GM12878 (cell line): ENCODE results near the gene GMPR2. TPM values are rescaled to one million over a fixed set of nuclear protein-coding genes. Genes with fewer than 3 reads are reported as not detected.

Source experiments
- ATAC-seq: fragments of 200-7000 bp; cut with Tn5 transposase; 3 replicates; pipeline ENCODE4 v1.9.1; 2020; ENCODE audit warnings: mild to moderate bottlenecking, moderate library complexity
- BruUV-seq: library from RNA; stranded (reverse); fragments of 400-500 nt; replicated peaks from 2 replicates; lab custom pipeline; 2021; lab: Mats Ljungman, UMichigan
- CTCF ChIA-PET: fragments of 300-600 bp; sonication (Branson Sonifier 250); formaldehyde crosslinking; extraction: SDS; loops from one replicate; lab custom pipeline; 2021; ENCODE audit warnings: inconsistent platforms; lab: Yijun Ruan, JAX
- POLR2A ChIA-PET: fragments of 350-600 bp; formaldehyde crosslinking; extraction: SDS; loops from one replicate; lab custom pipeline; 2021; ENCODE audit warnings: inconsistent platforms; lab: Charles Lee
- RAD21 ChIA-PET: fragments of 300-600 bp; sonication (Branson Sonifier 250); formaldehyde crosslinking; loops from one replicate; lab custom pipeline; 2023; ENCODE audit warnings: antibody characterized with exemption; ENCODE audit not compliant: unreplicated experiment; lab: Charles Lee
- SMC1A ChIA-PET: fragments of 300-600 bp; sonication (Branson Sonifier 250); formaldehyde crosslinking; loops from one replicate; lab custom pipeline; 2023; ENCODE audit not compliant: unreplicated experiment, uncharacterized antibody; lab: Charles Lee
- DNase-seq: peaks from one replicate; pipeline ENCODE4 v3.0.0-alpha.2; 2011; ENCODE audit warnings: low read depth, low spot score
- FAIRE-seq: peaks from 3 replicates; lab custom pipeline; 2011; peaks lifted over from hg19 to GRCh38; lab: Jason Lieb, UNC
- H2AFZ ChIP-seq: 2 replicates; pipeline ENCODE4 v1.6.0; 2011; ENCODE audit warnings: low read depth, low read length, control low read depth; ENCODE audit not compliant: control insufficient read depth
- H3K27ac ChIP-seq: 2 replicates; pipeline ENCODE4 v1.5.1; 2011; ENCODE audit warnings: control low read depth; ENCODE audit not compliant: control insufficient read depth, insufficient read depth
- H3K27me3 ChIP-seq, 2 experiments: replicated peaks in 1 of 2; 2 replicates each; pipeline versions ENCODE4 v1.6.0 to v1.6.1; 2011; ENCODE audit warnings: low read length in 1 of 2; ENCODE audit not compliant: control insufficient read depth in 2 of 2, insufficient read depth in 2 of 2
- H3K36me3 ChIP-seq, 2 experiments: 2 replicates each; pipeline ENCODE4 v1.5.1; 2011; ENCODE audit warnings: low read length in 1 of 2; ENCODE audit not compliant: control insufficient read depth in 2 of 2, insufficient read depth in 2 of 2
- H3K4me1 ChIP-seq: 2 replicates; pipeline ENCODE4 v1.6.1; 2011; ENCODE audit warnings: mild to moderate bottlenecking, low read length, moderate library complexity, mixed read lengths; ENCODE audit not compliant: control insufficient read depth, insufficient read depth
- H3K4me2 ChIP-seq: 2 replicates; pipeline ENCODE4 v1.6.0; 2011; ENCODE audit warnings: control low read depth; ENCODE audit not compliant: control insufficient read depth, insufficient read depth
- H3K4me3 ChIP-seq: fragments of 200-600 bp; sonication (generic); 2 replicates; pipeline ENCODE4 v1.5.1; 2016
- H3K79me2 ChIP-seq: 2 replicates; pipeline ENCODE4 v1.6.0; 2011; ENCODE audit warnings: low read length; ENCODE audit not compliant: control insufficient read depth, insufficient read depth
- H3K9ac ChIP-seq: 2 replicates; pipeline ENCODE4 v1.8.0; 2011; ENCODE audit warnings: low read length, control low read depth, mixed read lengths; ENCODE audit not compliant: control insufficient read depth, insufficient read depth
- H3K9me3 ChIP-seq: replicated peaks from 3 replicates; pipeline ENCODE4 v1.5.1; 2011; ENCODE audit warnings: mild to moderate bottlenecking, low read length; ENCODE audit not compliant: control insufficient read depth, insufficient read depth
- H4K20me1 ChIP-seq: 2 replicates; pipeline ENCODE4 v1.6.0; 2011; ENCODE audit not compliant: control insufficient read depth, insufficient read depth
- BACH1 ChIP-seq: fragments of 450-650 bp; IDR thresholded peaks from 2 replicates; pipeline ENCODE4 v1.6.1; 2017; ENCODE audit warnings: mild to moderate bottlenecking, borderline replicate concordance
- CBX5 ChIP-seq: sonication (generic); IDR thresholded peaks from 2 replicates; pipeline ENCODE4 v1.6.1; 2016; ENCODE audit warnings: low read depth, moderate library complexity, mild to moderate bottlenecking, inconsistent platforms
- CREM ChIP-seq: IDR thresholded peaks from 2 replicates; pipeline ENCODE4 v1.6.1; 2014; ENCODE audit warnings: antibody characterized with exemption, low read depth
- EGR1 ChIP-seq, 2 experiments: IDR thresholded peaks; 1 replicate in 1 of 2; 2 replicates in 1 of 2; pipeline ENCODE4 v1.6.1; 2011 to 2012; ENCODE audit warnings: low read depth in 2 of 2, low read length in 2 of 2, borderline replicate concordance in 1 of 2, mild to moderate bottlenecking in 1 of 2, moderate library complexity in 1 of 2
- ETV6 ChIP-seq, 2 experiments: fragments of 450-650 bp in 1 of 2; IDR thresholded peaks in 1 of 2; conservative IDR thresholded peaks in 1 of 2; 2 replicates each; pipeline ENCODE4 v1.6.1; 2014; ENCODE audit warnings: antibody characterized with exemption in 1 of 2, borderline replicate concordance in 1 of 2, low read depth in 1 of 2, mild to moderate bottlenecking in 1 of 2, moderate library complexity in 1 of 2
- GATAD2B ChIP-seq: fragments of 450-650 bp; conservative IDR thresholded peaks from 2 replicates; pipeline ENCODE4 v1.6.1; 2017; ENCODE audit warnings: low read depth, mild to moderate bottlenecking, moderate library complexity
- KLF5 ChIP-seq: fragments of 450-650 bp; IDR thresholded peaks from 2 replicates; pipeline ENCODE4 v1.6.1; 2014; ENCODE audit warnings: mild to moderate bottlenecking; ENCODE audit not compliant: partially characterized antibody
- MYB ChIP-seq: fragments of 150-350 bp; IDR thresholded peaks from 2 replicates; pipeline ENCODE4 v1.6.1; 2014; ENCODE audit warnings: mild to moderate bottlenecking, low read depth, low read length, borderline replicate concordance
- TARDBP ChIP-seq: IDR thresholded peaks from 2 replicates; pipeline ENCODE4 v1.6.1; 2016; ENCODE audit warnings: borderline replicate concordance
- ZNF217 ChIP-seq: fragments of 450-650 bp; IDR thresholded peaks from 2 replicates; pipeline ENCODE4 v1.6.1; 2017; ENCODE audit warnings: antibody characterized with exemption, mild to moderate bottlenecking
- WGBS: methylation state at CpG from one replicate; pipeline ENCODE4 v1.1.6; 2016; ENCODE audit warnings: low lambda C conversion rate; ENCODE audit not compliant: insufficient replicate concordance, insufficient coverage; ENCODE audit errors: missing lambda C conversion rate; 5-methylcytosine and 5-hydroxymethylcytosine counted together
- in situ Hi-C: fragments of 300-500 bp; cut with MboI; formaldehyde crosslinking; loops from 9 replicates; pipeline ENCODE4 v1.14.3; 2018; ENCODE audit warnings: mixed read lengths
- intact Hi-C: fragments of 100-400 bp; cut with micrococcal nuclease; formaldehyde crosslinking; loops from one replicate; pipeline ENCODE4 v1.14.2; 2022; ENCODE audit not compliant: unreplicated experiment
- polyA plus RNA-seq, 11 experiments: library from polyadenylated mRNA; depleted of rRNA in 4 of 11; unstranded in 6 of 11; stranded (reverse) in 5 of 11; fragments of >200 nt; fragmentation: Nextera tagmentation in 4 of 11; fragmentation: Illumina TruSeq in 1 of 11; extraction: Ambion mirVana in 4 of 11; extraction: Trizol in 1 of 11; gene quantifications; 1 replicate in 1 of 11; 2 replicates in 10 of 11; pipeline versions ENCODE4 v1.2.1 to v1.2.3, GENCODE V29; 2011 to 2016; ENCODE audit warnings: inconsistent platforms in 2 of 11, missing spikeins in 2 of 11, low read depth in 1 of 11
- total RNA-seq, 4 experiments: library from RNA; depleted of rRNA in 3 of 4; stranded (reverse); fragments of >200 nt in 3 of 4; fragmentation: Illumina TruSeq in 1 of 4; extraction: Trizol in 1 of 4; gene quantifications; 2 replicates each; pipeline versions ENCODE4 v1.2.1 to v1.2.3, GENCODE V29; 2013 to 2021
- TF ChIP-seq, protein P1 (sequence below): IDR thresholded peaks from 2 replicates; pipeline ENCODE4 v1.6.1; 2011; ENCODE audit warnings: low read depth, low read length, improper control_type of control experiment, borderline replicate concordance
- TF ChIP-seq, protein P2 (sequence below): fragments of 450-650 bp; IDR thresholded peaks from 2 replicates; pipeline ENCODE4 v1.6.1; 2016; ENCODE audit warnings: mild to moderate bottlenecking, moderate library complexity, borderline replicate concordance
- TF ChIP-seq, protein P3 (sequence below): IDR thresholded peaks from 2 replicates; pipeline ENCODE4 v1.6.1; 2011; ENCODE audit warnings: low read depth, mild to moderate bottlenecking, low read length, moderate library complexity, borderline replicate concordance; ENCODE audit errors: extremely low read depth
- TF ChIP-seq, protein P4 (sequence below): fragments of 450-650 bp; IDR thresholded peaks from 2 replicates; pipeline ENCODE4 v1.6.1; 2017; ENCODE audit warnings: mild to moderate bottlenecking, moderate library complexity

The GMPR2 gene
- total and polyA plus RNA-seq, 10 of the 15 experiments (the other 5 are each of a cell fraction or from before 2014, with no cell fraction given), result 55.1 to 80.3 (median 61.5) TPM

DNA sequence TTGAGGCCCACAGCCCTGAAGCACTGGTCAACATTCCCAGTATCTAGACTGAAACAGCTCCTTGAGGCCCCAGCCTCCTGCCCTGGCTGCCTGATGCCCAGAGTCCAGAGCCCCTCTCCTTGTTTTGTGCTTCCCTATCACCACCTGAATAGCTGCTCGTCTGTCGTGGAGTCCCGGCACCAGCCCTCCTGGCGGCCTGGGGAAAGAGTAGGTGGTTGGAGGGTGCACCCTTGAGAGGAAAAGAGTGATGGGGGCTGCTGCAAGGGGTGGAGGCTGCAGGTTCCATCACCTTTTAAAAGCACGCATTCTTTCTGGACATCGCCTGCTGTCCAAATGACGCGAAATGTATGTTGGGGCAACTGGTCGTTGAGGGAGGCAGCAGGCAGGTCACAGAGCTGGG lies 35.5 kb downstream of the GMPR2 start:
- no peaks in the 10 kb centered on the region for H4K20me1 ChIP-seq
- CTCF ChIA-PET, result interaction anchor here (1.1 to 17.1 kb wide), 2 partner anchors 23 to 29 kb away, joined by 3 to 266 read pairs; partner anchors contain the start of gene TINF2
- peaks cover 10% of the 10 kb centered on the region for H3K4me1 ChIP-seq
- H2AFZ ChIP-seq, result no peak overlapping the region
- RAD21 ChIA-PET, result interaction anchor here (0.5 kb wide), 1 partner anchor 25 kb away, joined by 3 read pairs; no protein-coding TSS in a partner anchor
- ATAC-seq, result no peak
- no peak for FAIRE-seq
- no peak overlapping the region for H3K9ac ChIP-seq
- no peak overlapping the region for H3K27ac ChIP-seq
- no peaks in the 10 kb centered on the region for H3K27me3 ChIP-seq
- POLR2A ChIA-PET, result interaction anchor here (0.6 to 10.9 kb wide), 2 partner anchors 23 to 98 kb away, joined by 3 to 171 read pairs; partner anchors contain the start of gene TINF2
- in situ Hi-C loops (no loop called here), intact Hi-C loops (no loop called here)
- DNase-seq, result no peak
- H3K79me2 ChIP-seq, result peaks cover 12% of the 10 kb centered on the region
- H3K4me3 ChIP-seq, result no peak overlapping the region
- H3K36me3 ChIP-seq, result peaks cover 3 to 18% of the 10 kb centered on the region in 2 experiments; a peak in 3 of 4 replicates
- H3K9me3 ChIP-seq, result no peaks in the 10 kb centered on the region
- SMC1A ChIA-PET, result interaction anchor here (0.9 to 1.1 kb wide), 2 partner anchors 17 to 22 kb away, joined by 3 read pairs; no protein-coding TSS in a partner anchor
- BruUV-seq, result no TSS peak
- 89% methylated on average over 9 of the region's 9 CpGs for WGBS
- H3K4me2 ChIP-seq, result no peak overlapping the region
- TF ChIP-seq GATAD2B (no peak), EGR1 (IDR thresholded peaks at IDR 0.05; ENCODE audit: borderline replicate concordance in 1 of 2, low read depth in 2 of 2, low read length in 2 of 2) (no peak), BACH1 (no peak), KLF5 (no peak), ZNF217 (no peak), TARDBP (no peak), MYB (no peak), CBX5 (no peak), CREM (no peak), ETV6 (conservative IDR thresholded peaks at IDR 0.05 in 1 of 2, IDR thresholded peaks at IDR 0.05 in 1 of 2; ENCODE audit: borderline replicate concordance in 1 of 2, low read depth in 1 of 2) (no peak)
- TF ChIP-seq, protein P1, sequence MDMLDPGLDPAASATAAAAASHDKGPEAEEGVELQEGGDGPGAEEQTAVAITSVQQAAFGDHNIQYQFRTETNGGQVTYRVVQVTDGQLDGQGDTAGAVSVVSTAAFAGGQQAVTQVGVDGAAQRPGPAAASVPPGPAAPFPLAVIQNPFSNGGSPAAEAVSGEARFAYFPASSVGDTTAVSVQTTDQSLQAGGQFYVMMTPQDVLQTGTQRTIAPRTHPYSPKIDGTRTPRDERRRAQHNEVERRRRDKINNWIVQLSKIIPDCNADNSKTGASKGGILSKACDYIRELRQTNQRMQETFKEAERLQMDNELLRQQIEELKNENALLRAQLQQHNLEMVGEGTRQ, result no peak
- TF ChIP-seq, protein P2, sequence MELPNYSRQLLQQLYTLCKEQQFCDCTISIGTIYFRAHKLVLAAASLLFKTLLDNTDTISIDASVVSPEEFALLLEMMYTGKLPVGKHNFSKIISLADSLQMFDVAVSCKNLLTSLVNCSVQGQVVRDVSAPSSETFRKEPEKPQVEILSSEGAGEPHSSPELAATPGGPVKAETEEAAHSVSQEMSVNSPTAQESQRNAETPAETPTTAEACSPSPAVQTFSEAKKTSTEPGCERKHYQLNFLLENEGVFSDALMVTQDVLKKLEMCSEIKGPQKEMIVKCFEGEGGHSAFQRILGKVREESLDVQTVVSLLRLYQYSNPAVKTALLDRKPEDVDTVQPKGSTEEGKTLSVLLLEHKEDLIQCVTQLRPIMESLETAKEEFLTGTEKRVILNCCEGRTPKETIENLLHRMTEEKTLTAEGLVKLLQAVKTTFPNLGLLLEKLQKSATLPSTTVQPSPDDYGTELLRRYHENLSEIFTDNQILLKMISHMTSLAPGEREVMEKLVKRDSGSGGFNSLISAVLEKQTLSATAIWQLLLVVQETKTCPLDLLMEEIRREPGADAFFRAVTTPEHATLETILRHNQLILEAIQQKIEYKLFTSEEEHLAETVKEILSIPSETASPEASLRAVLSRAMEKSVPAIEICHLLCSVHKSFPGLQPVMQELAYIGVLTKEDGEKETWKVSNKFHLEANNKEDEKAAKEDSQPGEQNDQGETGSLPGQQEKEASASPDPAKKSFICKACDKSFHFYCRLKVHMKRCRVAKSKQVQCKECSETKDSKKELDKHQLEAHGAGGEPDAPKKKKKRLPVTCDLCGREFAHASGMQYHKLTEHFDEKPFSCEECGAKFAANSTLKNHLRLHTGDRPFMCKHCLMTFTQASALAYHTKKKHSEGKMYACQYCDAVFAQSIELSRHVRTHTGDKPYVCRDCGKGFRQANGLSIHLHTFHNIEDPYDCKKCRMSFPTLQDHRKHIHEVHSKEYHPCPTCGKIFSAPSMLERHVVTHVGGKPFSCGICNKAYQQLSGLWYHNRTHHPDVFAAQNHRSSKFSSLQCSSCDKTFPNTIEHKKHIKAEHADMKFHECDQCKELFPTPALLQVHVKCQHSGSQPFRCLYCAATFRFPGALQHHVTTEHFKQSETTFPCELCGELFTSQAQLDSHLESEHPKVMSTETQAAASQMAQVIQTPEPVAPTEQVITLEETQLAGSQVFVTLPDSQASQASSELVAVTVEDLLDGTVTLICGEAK, result no peak
- TF ChIP-seq, protein P3, sequence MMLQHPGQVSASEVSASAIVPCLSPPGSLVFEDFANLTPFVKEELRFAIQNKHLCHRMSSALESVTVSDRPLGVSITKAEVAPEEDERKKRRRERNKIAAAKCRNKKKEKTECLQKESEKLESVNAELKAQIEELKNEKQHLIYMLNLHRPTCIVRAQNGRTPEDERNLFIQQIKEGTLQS, result no peak
- TF ChIP-seq, protein P4, sequence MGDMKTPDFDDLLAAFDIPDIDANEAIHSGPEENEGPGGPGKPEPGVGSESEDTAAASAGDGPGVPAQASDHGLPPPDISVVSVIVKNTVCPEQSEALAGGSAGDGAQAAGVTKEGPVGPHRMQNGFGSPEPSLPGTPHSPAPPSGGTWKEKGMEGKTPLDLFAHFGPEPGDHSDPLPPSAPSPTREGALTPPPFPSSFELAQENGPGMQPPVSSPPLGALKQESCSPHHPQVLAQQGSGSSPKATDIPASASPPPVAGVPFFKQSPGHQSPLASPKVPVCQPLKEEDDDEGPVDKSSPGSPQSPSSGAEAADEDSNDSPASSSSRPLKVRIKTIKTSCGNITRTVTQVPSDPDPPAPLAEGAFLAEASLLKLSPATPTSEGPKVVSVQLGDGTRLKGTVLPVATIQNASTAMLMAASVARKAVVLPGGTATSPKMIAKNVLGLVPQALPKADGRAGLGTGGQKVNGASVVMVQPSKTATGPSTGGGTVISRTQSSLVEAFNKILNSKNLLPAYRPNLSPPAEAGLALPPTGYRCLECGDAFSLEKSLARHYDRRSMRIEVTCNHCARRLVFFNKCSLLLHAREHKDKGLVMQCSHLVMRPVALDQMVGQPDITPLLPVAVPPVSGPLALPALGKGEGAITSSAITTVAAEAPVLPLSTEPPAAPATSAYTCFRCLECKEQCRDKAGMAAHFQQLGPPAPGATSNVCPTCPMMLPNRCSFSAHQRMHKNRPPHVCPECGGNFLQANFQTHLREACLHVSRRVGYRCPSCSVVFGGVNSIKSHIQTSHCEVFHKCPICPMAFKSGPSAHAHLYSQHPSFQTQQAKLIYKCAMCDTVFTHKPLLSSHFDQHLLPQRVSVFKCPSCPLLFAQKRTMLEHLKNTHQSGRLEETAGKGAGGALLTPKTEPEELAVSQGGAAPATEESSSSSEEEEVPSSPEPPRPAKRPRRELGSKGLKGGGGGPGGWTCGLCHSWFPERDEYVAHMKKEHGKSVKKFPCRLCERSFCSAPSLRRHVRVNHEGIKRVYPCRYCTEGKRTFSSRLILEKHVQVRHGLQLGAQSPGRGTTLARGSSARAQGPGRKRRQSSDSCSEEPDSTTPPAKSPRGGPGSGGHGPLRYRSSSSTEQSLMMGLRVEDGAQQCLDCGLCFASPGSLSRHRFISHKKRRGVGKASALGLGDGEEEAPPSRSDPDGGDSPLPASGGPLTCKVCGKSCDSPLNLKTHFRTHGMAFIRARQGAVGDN, result no peak
